ENCODE measurements around the gene EEFSEC. TPM values are rescaled to one million over a fixed set of nuclear protein-coding genes. Genes with fewer than 3 reads are reported as not detected.

EEFSEC gene
- total and polyA plus RNA-seq, 2 of the 4 experiments (the other 2 are of a cell fraction), result 4.5 to 9.3 TPM

- Histone ChIP-seq H2BK20ac (ENCODE audit: low read depth, low read length) (no peak overlapping the region), H3K56ac (ENCODE audit: extremely low read depth, insufficient read depth, low read length) (no peak overlapping the region), H3K9me3 (ENCODE audit: control insufficient read depth, insufficient read depth, low read length) (no peaks in the 10 kb centered on the region), H3K4me1 (ENCODE audit: control insufficient read depth, insufficient read depth, low read length) (0 out of 2 replicates have a peak, but pooled peaks cover 3% of the 10 kb centered on the region), H4K20me1 (ENCODE audit: insufficient read depth, low read length) (no peaks in the 10 kb centered on the region), H3K4me3 (ENCODE audit: insufficient read depth, low read depth, low read length) (no peak overlapping the region), H3K36me3 (ENCODE audit: control insufficient read depth, insufficient read depth, low read length) (no peaks in the 10 kb centered on the region), H3K18ac (ENCODE audit: low read depth, low read length) (no peak overlapping the region), H3K9ac (ENCODE audit: low read depth, low read length) (no peak overlapping the region), H3K79me1 (ENCODE audit: low read depth in 1 of 2, low read length in 2 of 2) (no peaks in the 10 kb centered on the region), H3K27me3 (ENCODE audit: control insufficient read depth, insufficient read depth, low read length) (no peaks in the 10 kb centered on the region), H2BK120ac (ENCODE audit: low read depth, low read length) (no peak overlapping the region), H2BK5ac (ENCODE audit: low read depth, low read length, poor library complexity, severe bottlenecking) (no peak overlapping the region), H4K91ac (ENCODE audit: insufficient read depth, low read depth, low read length) (no peak overlapping the region), H2AK5ac (ENCODE audit: low read depth, low read length) (no peak overlapping the region), H3K4me2 (ENCODE audit: low read depth, low read length) (no peak overlapping the region), H2AFZ (replicated peaks; ENCODE audit: low read length, poor library complexity) (no peak overlapping the region), H3K9me1 (ENCODE audit: insufficient read depth, low read length) (peaks cover 5% of the 10 kb centered on the region; the same call in 1 of the 2 replicates), H4K8ac (ENCODE audit: low read depth in 2 of 2, low read length in 2 of 2) (no peak overlapping the region), H3K4ac (ENCODE audit: low read depth, low read length) (no peak overlapping the region), H2AK9ac (replicated peaks; ENCODE audit: low read depth, low read length, poor library complexity) (no peak overlapping the region), H4K5ac (ENCODE audit: low read depth, low read length) (no peak overlapping the region), H2BK15ac (ENCODE audit: low read depth, low read length) (no peak overlapping the region), H3K14ac (replicated peaks; ENCODE audit: low read depth, low read length) (no peak overlapping the region), H3K27ac (ENCODE audit: insufficient read depth, low read length) (no peak overlapping the region), H3K23ac (ENCODE audit: low read depth, low read length) (no peak overlapping the region)
- CTCF ChIA-PET, result no interaction called here
- dilution Hi-C loops (cut with HindIII; ENCODE audit: low sequenced_read_pairs, unreplicated experiment) (no loop called here), intact Hi-C loops (cut with micrococcal nuclease) (no loop called here), in situ Hi-C loops (cut with MboI; ENCODE audit: low sequenced_read_pairs) (no loop called here)
- TF ChIP-seq CEBPB (IDR thresholded peaks at IDR 0.05; ENCODE audit: low read depth, low read length) (no peak), POLR2A (IDR thresholded peaks at IDR 0.05; ENCODE audit: low read depth, low read length) (no peak), FOS (IDR thresholded peaks at IDR 0.05; ENCODE audit: low read depth, low read length) (no peak), MXI1 (IDR thresholded peaks at IDR 0.05; ENCODE audit: borderline replicate concordance, low read depth, low read length) (no peak), MAFK (IDR thresholded peaks at IDR 0.05; ENCODE audit: low read depth, low read length) (no peak), NFE2L2 (IDR thresholded peaks at IDR 0.05; ENCODE audit: low read depth, low read length) (no peak), MAZ (IDR thresholded peaks at IDR 0.05; ENCODE audit: borderline replicate concordance, low read depth, low read length) (no peak), BHLHE40 (IDR thresholded peaks at IDR 0.05; ENCODE audit: low read depth, low read length) (no peak), CHD1 (IDR thresholded peaks at IDR 0.05; ENCODE audit: low read depth, low read length) (no peak), SMC3 (IDR thresholded peaks at IDR 0.05; ENCODE audit: low read depth, low read length) (no peak), USF2 (IDR thresholded peaks at IDR 0.05; ENCODE audit: low read depth, low read length) (no peak), ELK1 (IDR thresholded peaks at IDR 0.05; ENCODE audit: borderline replicate concordance, low read depth, low read length) (no peak)
- BruUV-seq (replicated peaks), result no TSS peak
- DNase-seq, result no peak
- ATAC-seq (ENCODE audit: low read depth), result no peak
- 78% methylated on average over 6 of the region's 8 CpGs; no CpG with 5 or more reads in 1 of the 2 experiments for WGBS, 2 experiments (ENCODE audit: extremely low coverage in 2 of 2, insufficient read length in 1 of 2)
- POLR2A ChIA-PET (ENCODE audit: unreplicated experiment), result no interaction called here
Measured at GRCh38 chr3:128413003-128413370, 259.7 kb downstream of the EEFSEC start.
